Activated CD8-positive, alpha-beta T cell treated with anti-CD3 and anti-CD28 coated beads for 36 hours (primary cell): ENCODE results near the gene EPHA4. TPM values are rescaled to one million over a fixed set of nuclear protein-coding genes. Genes with fewer than 3 reads are reported as not detected.

Experiments
- ATAC-seq: fragments of 200-7000 bp; cut with Tn5 transposase; one replicate; pipeline ENCODE4 v1.10.0; 2021; ENCODE audit warnings: mild to moderate bottlenecking, moderate library complexity
- CTCF ChIA-PET: fragments of 350-600 bp; sonication (Branson Sonifier 250); formaldehyde crosslinking; loops from one replicate; lab custom pipeline; 2021; ENCODE audit warnings: antibody characterized with exemption; lab: Charles Lee
- POLR2A ChIA-PET: fragments of 350-600 bp; sonication (Branson Sonifier 250); formaldehyde crosslinking; loops from one replicate; lab custom pipeline; 2021; ENCODE audit warnings: antibody characterized with exemption; lab: Charles Lee
- DNase-seq: peaks from one replicate; pipeline ENCODE4 v3.0.0-alpha.2; 2020
- H3K27ac Mint-ChIP-seq: one replicate; pipeline ENCODE4 v1.8.0; 2021; ENCODE audit warnings: mild to moderate bottlenecking, mixed read lengths
- H3K27me3 Mint-ChIP-seq: one replicate; pipeline ENCODE4 v1.8.0; 2021; ENCODE audit warnings: mixed read lengths
- H3K36me3 Mint-ChIP-seq: one replicate; pipeline ENCODE4 v1.8.0; 2021; ENCODE audit warnings: low read depth, mixed read lengths
- H3K4me1 Mint-ChIP-seq: one replicate; pipeline ENCODE4 v1.8.0; 2021; ENCODE audit warnings: low read depth, mixed read lengths
- H3K4me3 Mint-ChIP-seq: one replicate; pipeline ENCODE4 v1.8.0; 2021; ENCODE audit warnings: mild to moderate bottlenecking, moderate library complexity, mixed read lengths
- H3K9me3 Mint-ChIP-seq: one replicate; pipeline ENCODE4 v1.8.0; 2021; ENCODE audit warnings: mixed read lengths
- CTCF ChIP-seq: fragments of 200-600 bp; IDR thresholded peaks from one replicate; pipeline ENCODE4 v1.8.0; 2022; ENCODE audit warnings: antibody characterized with exemption, mild to moderate bottlenecking
- intact Hi-C: fragments of 100-400 bp; cut with micrococcal nuclease; formaldehyde crosslinking; loops from one replicate; pipeline ENCODE4 v1.10.0; 2022
- total RNA-seq, 2 experiments: library from RNA; stranded (reverse); gene quantifications; one replicate each; pipeline ENCODE4 v1.2.3, GENCODE V29; 2021

The EPHA4 gene
- total RNA-seq, 2 experiments from 2014 or later, result 1.8 to 2.3 TPM

GRCh38 chr2:221446140-221446539 lies 126.0 kb downstream of the EPHA4 start:
- DNase-seq, result no peak
- Mint-ChIP-seq H3K4me1 (no peaks in the 10 kb centered on the region), H3K9me3 (no peaks in the 10 kb centered on the region), H3K4me3 (no peak overlapping the region), H3K27me3 (no peaks in the 10 kb centered on the region), H3K36me3 (no peaks in the 10 kb centered on the region), H3K27ac (no peak overlapping the region)
- ChIA-PET POLR2A (no interaction called here), CTCF (interaction anchor here (0.6 kb wide), 1 partner anchor 50 kb away, joined by 3 read pairs; no protein-coding TSS in a partner anchor)
- ATAC-seq, result no peak
- no peak for TF ChIP-seq CTCF
- intact Hi-C loops, result no loop called here

- ChIA-PET CTCF (interaction anchor here (1.1 kb wide), 1 partner anchor 129 kb away, joined by 5 read pairs; no protein-coding TSS in a partner anchor), POLR2A (no interaction called here)
- Mint-ChIP-seq H3K9me3 (no peaks in the 10 kb centered on the region), H3K27me3 (no peaks in the 10 kb centered on the region), H3K27ac (peak overlapping the region; percentile 46), H3K4me1 (no peaks in the 10 kb centered on the region), H3K4me3 (no peak overlapping the region), H3K36me3 (no peaks in the 10 kb centered on the region)
- TF ChIP-seq CTCF, result no peak
- DNase-seq, result no peak
- intact Hi-C loops, result no loop called here
- ATAC-seq, result peak; percentile 51
These were observed 128.0 kb downstream of the EPHA4 start for GRCh38 chr2:221444106-221444505.

GRCh38 chr2:221443645-221444044 lies 128.5 kb downstream of the EPHA4 start:
- Mint-ChIP-seq H3K9me3 (no peaks in the 10 kb centered on the region), H3K4me1 (no peaks in the 10 kb centered on the region), H3K27ac (no peak overlapping the region), H3K36me3 (no peaks in the 10 kb centered on the region), H3K4me3 (no peak overlapping the region), H3K27me3 (no peaks in the 10 kb centered on the region)
- ATAC-seq (no peak), DNase-seq (no peak)
- ChIA-PET CTCF (interaction anchor here (1.1 kb wide), 1 partner anchor 130 kb away, joined by 5 read pairs; no protein-coding TSS in a partner anchor), POLR2A (no interaction called here)
- intact Hi-C loops, result no loop called here
- no peak for TF ChIP-seq CTCF

- H3K27me3 Mint-ChIP-seq, result no peaks in the 10 kb centered on the region
- ChIA-PET CTCF (no interaction called here), POLR2A (interaction anchor here (0.9 kb wide), 1 partner anchor 34 kb away, joined by 3 read pairs; no protein-coding TSS in a partner anchor)
- H3K27ac Mint-ChIP-seq, result no peak overlapping the region
- TF ChIP-seq CTCF, result no peak
- H3K9me3 Mint-ChIP-seq, result no peaks in the 10 kb centered on the region
- H3K4me1 Mint-ChIP-seq, result no peaks in the 10 kb centered on the region
- no peaks in the 10 kb centered on the region for H3K36me3 Mint-ChIP-seq
- no peak for ATAC-seq
- intact Hi-C loops, result no loop called here
- H3K4me3 Mint-ChIP-seq, result no peak overlapping the region
- no peak for DNase-seq
These were observed 130.0 kb downstream of the EPHA4 start for GRCh38 chr2:221442128-221442527.

GRCh38 chr2:221439761-221440479 lies 132.2 kb downstream of the EPHA4 start:
- H3K27me3 Mint-ChIP-seq, result no peaks in the 10 kb centered on the region
- intact Hi-C loops, result no loop called here
- no peak for ATAC-seq
- ChIA-PET POLR2A (no interaction called here), CTCF (interaction anchor here (0.6 kb wide), 1 partner anchor 24 kb away, joined by 3 read pairs; no protein-coding TSS in a partner anchor)
- no peaks in the 10 kb centered on the region for H3K36me3 Mint-ChIP-seq
- DNase-seq, result no peak
- no peak for TF ChIP-seq CTCF
- H3K4me3 Mint-ChIP-seq, result no peak overlapping the region
- no peaks in the 10 kb centered on the region for H3K9me3 Mint-ChIP-seq
- no peaks in the 10 kb centered on the region for H3K4me1 Mint-ChIP-seq
- no peak overlapping the region for H3K27ac Mint-ChIP-seq
